Activated naive CD8-positive, alpha-beta T cell treated with anti-CD3 and anti-CD28 coated beads, Interleukin-2, amount 10 ng/mL, durations not matched to agents 7 days and 5 days (primary cell): ENCODE data around the gene ALDH16A1. TPM values are rescaled to one million over a fixed set of nuclear protein-coding genes. Genes with fewer than 3 reads are reported as not detected.

Source experiments
- ATAC-seq: fragments of 150-1000 bp; cut with Tn5 transposase; one replicate; pipeline ENCODE4 v1.10.0; 2021; ENCODE audit warnings: low read depth, moderate library complexity
- POLR2A ChIA-PET: fragments of 350-600 bp; sonication (Branson Sonifier 250); formaldehyde crosslinking; loops from one replicate; lab custom pipeline; 2021; ENCODE audit warnings: antibody characterized with exemption; lab: Charles Lee
- DNase-seq: peaks from one replicate; pipeline ENCODE4 v3.0.0; 2021
- H3K27ac Mint-ChIP-seq: one replicate; pipeline ENCODE4 v1.8.0; 2022; ENCODE audit warnings: mild to moderate bottlenecking, mixed read lengths
- H3K27me3 Mint-ChIP-seq: one replicate; pipeline ENCODE4 v1.8.0; 2022; ENCODE audit warnings: mild to moderate bottlenecking, moderate library complexity, mixed read lengths
- H3K36me3 Mint-ChIP-seq: one replicate; pipeline ENCODE4 v1.8.0; 2021; ENCODE audit warnings: mild to moderate bottlenecking, mixed read lengths
- H3K4me1 Mint-ChIP-seq: one replicate; pipeline ENCODE4 v1.8.0; 2021; ENCODE audit warnings: mixed read lengths
- H3K4me3 Mint-ChIP-seq: one replicate; pipeline ENCODE4 v1.8.0; 2022; ENCODE audit warnings: mild to moderate bottlenecking, moderate library complexity, mixed read lengths
- H3K9me3 Mint-ChIP-seq: one replicate; pipeline ENCODE4 v1.8.0; 2021; ENCODE audit warnings: mixed read lengths
- total RNA-seq, 2 experiments: library from RNA; stranded (reverse); gene quantifications; one replicate each; pipeline ENCODE4 v1.2.3, GENCODE V29; 2021

The ALDH16A1 gene
- total RNA-seq, 2 experiments from 2014 or later: 41.8 to 42.9 TPM

- H3K36me3 Mint-ChIP-seq: no peaks in the 10 kb centered on the region
- ATAC-seq (peak; percentile 44), DNase-seq (peak; percentile 60)
- H3K27me3 Mint-ChIP-seq: peaks cover 88% of the 10 kb centered on the region
- H3K9me3 Mint-ChIP-seq: no peaks in the 10 kb centered on the region
- peaks cover 47% of the 10 kb centered on the region for H3K4me1 Mint-ChIP-seq
- H3K4me3 Mint-ChIP-seq: peak overlapping the region; percentile 56
- H3K27ac Mint-ChIP-seq: peak overlapping the region; percentile 51
- POLR2A ChIA-PET: interaction anchor here (3.2 kb wide), 1 partner anchor 18 kb away, joined by 16 read pairs; no protein-coding TSS in a partner anchor
Observed at GRCh38 chr19:49427855-49428546, 25.0 kb upstream of the ALDH16A1 start.

- POLR2A ChIA-PET: no interaction called here
- H3K4me3 Mint-ChIP-seq: peak overlapping the region; percentile 56
- peaks cover 48% of the 10 kb centered on the region for H3K4me1 Mint-ChIP-seq
- ATAC-seq (no peak), DNase-seq (no peak)
- peaks cover 90% of the 10 kb centered on the region for H3K27me3 Mint-ChIP-seq
- no peak overlapping the region for H3K27ac Mint-ChIP-seq
- H3K9me3 Mint-ChIP-seq: no peaks in the 10 kb centered on the region
- no peaks in the 10 kb centered on the region for H3K36me3 Mint-ChIP-seq
Observed at GRCh38 chr19:49428547-49429451, 24.2 kb upstream of the ALDH16A1 start.

- Mint-ChIP-seq H3K4me1 (peaks cover 39% of the 10 kb centered on the region), H3K27ac (no peak overlapping the region), H3K36me3 (no peaks in the 10 kb centered on the region), H3K27me3 (peaks cover 90% of the 10 kb centered on the region), H3K4me3 (no peak overlapping the region), H3K9me3 (no peaks in the 10 kb centered on the region)
- ATAC-seq: no peak
- POLR2A ChIA-PET: no interaction called here
- DNase-seq: no peak
Observed at GRCh38 chr19:49430172-49430677, 22.8 kb upstream of the ALDH16A1 start.

GRCh38 chr19:49430678-49431329 is 22.2 kb upstream of the ALDH16A1 start:
- H3K27ac Mint-ChIP-seq: no peak overlapping the region
- no peaks in the 10 kb centered on the region for H3K36me3 Mint-ChIP-seq
- POLR2A ChIA-PET: interaction anchor here (1.0 kb wide), 1 partner anchor 29 kb away, joined by 3 read pairs; no protein-coding TSS in a partner anchor
- peaks cover 90% of the 10 kb centered on the region for H3K27me3 Mint-ChIP-seq
- H3K4me3 Mint-ChIP-seq: no peak overlapping the region
- DNase-seq (no peak), ATAC-seq (no peak)
- peaks cover 37% of the 10 kb centered on the region for H3K4me1 Mint-ChIP-seq
- H3K9me3 Mint-ChIP-seq: no peaks in the 10 kb centered on the region

GRCh38 chr19:49431330-49431749 is 21.7 kb upstream of the ALDH16A1 start:
- peaks cover 38% of the 10 kb centered on the region for H3K4me1 Mint-ChIP-seq
- no peak overlapping the region for H3K4me3 Mint-ChIP-seq
- no peaks in the 10 kb centered on the region for H3K36me3 Mint-ChIP-seq
- H3K9me3 Mint-ChIP-seq: no peaks in the 10 kb centered on the region
- no peak overlapping the region for H3K27ac Mint-ChIP-seq
- ATAC-seq (no peak), DNase-seq (no peak)
- POLR2A ChIA-PET: interaction anchor here (1.0 kb wide), 1 partner anchor 30 kb away, joined by 3 read pairs; no protein-coding TSS in a partner anchor
- H3K27me3 Mint-ChIP-seq: peaks cover 90% of the 10 kb centered on the region

- POLR2A ChIA-PET: interaction anchor here (1.0 kb wide), 1 partner anchor 31 kb away, joined by 3 read pairs; no protein-coding TSS in a partner anchor
- peaks cover 30% of the 10 kb centered on the region for H3K4me1 Mint-ChIP-seq
- H3K27ac Mint-ChIP-seq: no peak overlapping the region
- H3K9me3 Mint-ChIP-seq: no peaks in the 10 kb centered on the region
- H3K4me3 Mint-ChIP-seq: peak overlapping the region; percentile 54
- ATAC-seq: peak; percentile 67
- DNase-seq: no peak
- H3K36me3 Mint-ChIP-seq: no peaks in the 10 kb centered on the region
- H3K27me3 Mint-ChIP-seq: peaks cover 90% of the 10 kb centered on the region
Observed at GRCh38 chr19:49432141-49433073, 20.6 kb upstream of the ALDH16A1 start.

GRCh38 chr19:49433240-49433901 is 19.7 kb upstream of the ALDH16A1 start:
- H3K27ac Mint-ChIP-seq: peak overlapping the region; percentile 46
- peak overlapping the region; percentile 57 for H3K4me3 Mint-ChIP-seq

GRCh38 chr19:49434907-49435583 is 18.0 kb upstream of the ALDH16A1 start:
- POLR2A ChIA-PET: no interaction called here
- H3K9me3 Mint-ChIP-seq: no peaks in the 10 kb centered on the region
- no peak for ATAC-seq
- H3K27me3 Mint-ChIP-seq: peaks cover 94% of the 10 kb centered on the region
- H3K4me1 Mint-ChIP-seq: peaks cover 21% of the 10 kb centered on the region
- H3K4me3 Mint-ChIP-seq: no peak overlapping the region
- no peak for DNase-seq
- H3K36me3 Mint-ChIP-seq: no peaks in the 10 kb centered on the region
- no peak overlapping the region for H3K27ac Mint-ChIP-seq

More at GRCh38 chr19:49433240-49433901, 19.7 kb upstream of the ALDH16A1 start:
- Mint-ChIP-seq H3K36me3 (no peaks in the 10 kb centered on the region), H3K4me1 (peaks cover 26% of the 10 kb centered on the region), H3K9me3 (no peaks in the 10 kb centered on the region), H3K27me3 (peaks cover 92% of the 10 kb centered on the region)
- POLR2A ChIA-PET: interaction anchor here (0.9 to 1.0 kb wide), 3 partner anchors 9 to 17 kb away, joined by 3 to 4 read pairs (median 3); no protein-coding TSS in a partner anchor
- DNase-seq (no peak), ATAC-seq (no peak)

- H3K36me3 Mint-ChIP-seq: no peaks in the 10 kb centered on the region
- H3K4me1 Mint-ChIP-seq: peaks cover 21% of the 10 kb centered on the region
- ATAC-seq: no peak
- DNase-seq: no peak
- H3K27ac Mint-ChIP-seq: no peak overlapping the region
- no peaks in the 10 kb centered on the region for H3K9me3 Mint-ChIP-seq
- H3K4me3 Mint-ChIP-seq: no peak overlapping the region
- peaks cover 97% of the 10 kb centered on the region for H3K27me3 Mint-ChIP-seq
- POLR2A ChIA-PET: interaction anchor here (0.8 to 0.9 kb wide), 2 partner anchors 18 to 44 kb away, joined by 3 to 4 read pairs; partner anchors contain the start of gene ALDH16A1
Observed at GRCh38 chr19:49435670-49436069, 17.4 kb upstream of the ALDH16A1 start.

- H3K9me3 Mint-ChIP-seq: no peaks in the 10 kb centered on the region
- H3K36me3 Mint-ChIP-seq: no peaks in the 10 kb centered on the region
- H3K27me3 Mint-ChIP-seq: peaks cover 96% of the 10 kb centered on the region
- ATAC-seq (no peak), DNase-seq (peak; percentile 73)
- no peak overlapping the region for H3K27ac Mint-ChIP-seq
- H3K4me3 Mint-ChIP-seq: no peak overlapping the region
- POLR2A ChIA-PET: interaction anchor here (0.8 to 0.9 kb wide), 2 partner anchors 17 to 45 kb away, joined by 3 to 4 read pairs; partner anchors contain the start of gene ALDH16A1
- peaks cover 23% of the 10 kb centered on the region for H3K4me1 Mint-ChIP-seq
Observed at GRCh38 chr19:49436381-49437017, 16.5 kb upstream of the ALDH16A1 start.

- no peak for DNase-seq
- POLR2A ChIA-PET: no interaction called here
- no peak overlapping the region for H3K27ac Mint-ChIP-seq
- H3K27me3 Mint-ChIP-seq: peaks cover 96% of the 10 kb centered on the region
- H3K4me1 Mint-ChIP-seq: peaks cover 27% of the 10 kb centered on the region
- H3K9me3 Mint-ChIP-seq: no peaks in the 10 kb centered on the region
- no peaks in the 10 kb centered on the region for H3K36me3 Mint-ChIP-seq
- H3K4me3 Mint-ChIP-seq: no peak overlapping the region
- no peak for ATAC-seq
Observed at GRCh38 chr19:49437231-49437630, 15.8 kb upstream of the ALDH16A1 start.
